HG02870 (cell line): ENCODE data around the gene AMY2A.
"Not testable (repeated sequence)": the region's sequence is repeated elsewhere in the genome, so short reads cannot be mapped to it uniquely, and the experiment has no call there.

Experiments
- ATAC-seq: cut with Tn5 transposase; IDR thresholded peaks from one replicate; pipeline ENCODE4 v1.9.1; 2021; ENCODE audit warnings: mild to moderate bottlenecking, moderate library complexity; ENCODE audit not compliant: unreplicated experiment

The AMY2A gene

GRCh38 chr1:103616994-103617477 lies at the start of gene AMY2A:
Gene AMY2A, plus strand, starts transcription at chr1:103617427. Its CDS starts 14 bp downstream, at chr1:103617441.
- not testable (repeated sequence) for ATAC-seq

- ATAC-seq, result no peak
Measured at GRCh38 chr1:103569493-103569892, 47.7 kb upstream of the AMY2A start.

- ATAC-seq, result not testable (repeated sequence)
Measured at GRCh38 chr1:103571289-103571688, 45.9 kb upstream of the AMY2A start, which contains the start of gene AMY2B. Gene AMY2B, plus strand, starts transcription at chr1:103571589. Its CDS starts 14 bp downstream, at chr1:103571603.

- ATAC-seq, result peak; percentile 67
Measured at GRCh38 chr1:103576065-103576464, 41.2 kb upstream of the AMY2A start.

GRCh38 chr1:103576784-103577183 lies 40.4 kb upstream of the AMY2A start:
- ATAC-seq, result not testable (repeated sequence)

GRCh38 chr1:103582464-103582863 lies 34.8 kb upstream of the AMY2A start:
- ATAC-seq, result no peak

- no peak for ATAC-seq
Measured at GRCh38 chr1:103583887-103584286, 33.3 kb upstream of the AMY2A start.

- ATAC-seq, result no peak
Measured at GRCh38 chr1:103584537-103584936, 32.7 kb upstream of the AMY2A start.

GRCh38 chr1:103602740-103603139 lies 14.5 kb upstream of the AMY2A start:
- not testable (repeated sequence) for ATAC-seq

- no peak for ATAC-seq
Measured at GRCh38 chr1:103616362-103616761, 865 bp upstream of the AMY2A start.

- not testable (repeated sequence) for ATAC-seq
Measured at GRCh38 chr1:103627436-103627835, 10.2 kb downstream of the AMY2A start.

- not testable (repeated sequence) for ATAC-seq
Measured at GRCh38 chr1:103641194-103641593, 24.0 kb downstream of the AMY2A start.

- not testable (repeated sequence) for ATAC-seq
Measured at GRCh38 chr1:103643908-103644307, 26.7 kb downstream of the AMY2A start.

- not testable (repeated sequence) for ATAC-seq
Measured at GRCh38 chr1:103650305-103650704, 33.1 kb downstream of the AMY2A start.

- ATAC-seq, result not testable (repeated sequence)
Measured at GRCh38 chr1:103650889-103651288, 33.7 kb downstream of the AMY2A start.

GRCh38 chr1:103654133-103654532 lies 36.9 kb downstream of the AMY2A start:
- not testable (repeated sequence) for ATAC-seq

- not testable (repeated sequence) for ATAC-seq
Measured at GRCh38 chr1:103655460-103655859, 38.2 kb downstream of the AMY2A start, which contains the start of gene AMY1A. Gene AMY1A, plus strand, starts transcription at chr1:103655760. Its CDS starts 571 bp downstream, at chr1:103656331.
